IMR-90 (cell line): Measurements from ENCODE around the gene MRPL33. TPM values are rescaled to one million over a fixed set of nuclear protein-coding genes. Genes with fewer than 3 reads are reported as not detected.

Source experiments
- ATAC-seq: fragments of 200-7000 bp; cut with Tn5 transposase; 2 replicates; pipeline ENCODE4 v1.9.1; 2020; ENCODE audit warnings: low read depth, mild to moderate bottlenecking, moderate library complexity
- BruUV-seq: library from RNA; stranded (reverse); fragments of 400-500 nt; replicated peaks from 2 replicates; lab custom pipeline; 2021; lab: Mats Ljungman, UMichigan
- CTCF ChIA-PET: fragments of 300-600 bp; formaldehyde crosslinking; extraction: SDS; loops from one replicate; lab custom pipeline; 2021; ENCODE audit warnings: antibody characterized with exemption; lab: Yijun Ruan, JAX
- POLR2A ChIA-PET: fragments of 300-600 bp; sonication (Branson Sonifier 250); formaldehyde crosslinking; loops from one replicate; lab custom pipeline; 2022; ENCODE audit warnings: antibody characterized with exemption; ENCODE audit not compliant: unreplicated experiment; lab: Charles Lee
- DNase-seq: peaks from one replicate; pipeline ENCODE4 v3.0.0; 2013
- H2AFZ ChIP-seq: replicated peaks from 2 replicates; pipeline ENCODE3; 2013; ENCODE audit warnings: low read length, mild to moderate bottlenecking; ENCODE audit not compliant: poor library complexity
- H2AK5ac ChIP-seq: 2 replicates; pipeline ENCODE4 v1.6.1; 2013; ENCODE audit warnings: low read depth, low read length, inconsistent platforms
- H2AK9ac ChIP-seq: replicated peaks from 2 replicates; pipeline ENCODE3; 2013; ENCODE audit warnings: mild to moderate bottlenecking, low read depth, low read length, moderate library complexity; ENCODE audit not compliant: poor library complexity
- H2BK120ac ChIP-seq: 2 replicates; pipeline ENCODE4 v1.6.1; 2013; ENCODE audit warnings: low read depth, low read length, inconsistent platforms
- H2BK15ac ChIP-seq: 3 replicates; pipeline ENCODE4 v1.6.1; 2013; ENCODE audit warnings: low read depth, low read length, inconsistent platforms
- H2BK20ac ChIP-seq: 2 replicates; pipeline ENCODE4 v1.6.1; 2013; ENCODE audit warnings: low read depth, mild to moderate bottlenecking, inconsistent platforms, low read length, moderate library complexity
- H2BK5ac ChIP-seq: 2 replicates; pipeline ENCODE4 v1.6.1; 2013; ENCODE audit warnings: mild to moderate bottlenecking, low read depth, low read length, inconsistent platforms; ENCODE audit not compliant: poor library complexity, severe bottlenecking
- H3K14ac ChIP-seq: replicated peaks from 2 replicates; pipeline ENCODE4 v1.6.1; 2013; ENCODE audit warnings: low read depth, low read length, inconsistent platforms
- H3K18ac ChIP-seq: 2 replicates; pipeline ENCODE4 v1.6.1; 2013; ENCODE audit warnings: low read depth, low read length, control low read depth
- H3K23ac ChIP-seq: 2 replicates; pipeline ENCODE4 v1.6.1; 2013; ENCODE audit warnings: low read depth, low read length, inconsistent platforms
- H3K27ac ChIP-seq: 2 replicates; pipeline ENCODE4 v1.5.1; 2013; ENCODE audit warnings: mild to moderate bottlenecking, control low read depth, low read length; ENCODE audit not compliant: insufficient read depth
- H3K27me3 ChIP-seq: 2 replicates; pipeline ENCODE4 v1.6.1; 2013; ENCODE audit warnings: low read length; ENCODE audit not compliant: control insufficient read depth, insufficient read depth
- H3K36me3 ChIP-seq: 2 replicates; pipeline ENCODE4 v1.6.1; 2013; ENCODE audit warnings: low read length, mixed read lengths; ENCODE audit not compliant: control insufficient read depth, insufficient read depth
- H3K4ac ChIP-seq: 2 replicates; pipeline ENCODE4 v1.6.1; 2013; ENCODE audit warnings: low read depth, low read length, inconsistent platforms
- H3K4me1 ChIP-seq: 2 replicates; pipeline ENCODE4 v1.6.1; 2013; ENCODE audit warnings: low read length, mixed read lengths; ENCODE audit not compliant: control insufficient read depth, insufficient read depth
- H3K4me2 ChIP-seq: 2 replicates; pipeline ENCODE4 v1.6.1; 2013; ENCODE audit warnings: low read depth, mild to moderate bottlenecking, control low read depth, low read length, moderate library complexity
- H3K4me3 ChIP-seq: 2 replicates; pipeline ENCODE4 v1.5.1; 2013; ENCODE audit warnings: low read depth, mild to moderate bottlenecking, control low read depth, low read length, moderate library complexity; ENCODE audit not compliant: insufficient read depth
- H3K56ac ChIP-seq: 2 replicates; pipeline ENCODE4 v1.6.1; 2013; ENCODE audit warnings: low read length, inconsistent platforms; ENCODE audit not compliant: insufficient read depth; ENCODE audit errors: extremely low read depth
- H3K79me1 ChIP-seq, 2 experiments: 2 replicates each; pipeline ENCODE4 v1.6.1; 2013; ENCODE audit warnings: low read length in 2 of 2, inconsistent platforms in 1 of 2, low read depth in 1 of 2
- H3K9ac ChIP-seq: 2 replicates; pipeline ENCODE4 v1.6.1; 2013; ENCODE audit warnings: low read depth, low read length, control low read depth
- H3K9me1 ChIP-seq: 2 replicates; pipeline ENCODE4 v1.6.1; 2013; ENCODE audit warnings: low read length, inconsistent platforms; ENCODE audit not compliant: insufficient read depth
- H3K9me3 ChIP-seq: 2 replicates; pipeline ENCODE4 v1.6.1; 2013; ENCODE audit warnings: low read length; ENCODE audit not compliant: control insufficient read depth, insufficient read depth
- H4K20me1 ChIP-seq: 2 replicates; pipeline ENCODE4 v1.6.1; 2013; ENCODE audit warnings: low read length, inconsistent platforms; ENCODE audit not compliant: insufficient read depth
- H4K5ac ChIP-seq: 2 replicates; pipeline ENCODE4 v1.6.1; 2013; ENCODE audit warnings: mild to moderate bottlenecking, low read depth, low read length, control low read depth
- H4K8ac ChIP-seq, 2 experiments: 2 replicates each; pipeline ENCODE4 v1.6.1; 2013; ENCODE audit warnings: low read depth in 2 of 2, low read length in 2 of 2, control low read depth in 1 of 2, inconsistent platforms in 1 of 2
- H4K91ac ChIP-seq: 2 replicates; pipeline ENCODE4 v1.6.1; 2013; ENCODE audit warnings: low read depth, low read length, inconsistent platforms; ENCODE audit not compliant: insufficient read depth
- BHLHE40 ChIP-seq: fragments of 150-350 bp; IDR thresholded peaks from 2 replicates; pipeline ENCODE4 v1.6.1; 2016; ENCODE audit warnings: mild to moderate bottlenecking, low read depth, low read length
- CEBPB ChIP-seq: IDR thresholded peaks from 2 replicates; pipeline ENCODE4 v1.6.1; 2012; ENCODE audit warnings: low read depth, low read length, improper control_type of control experiment
- CHD1 ChIP-seq: IDR thresholded peaks from 2 replicates; pipeline ENCODE4 v1.6.1; 2012; ENCODE audit warnings: low read depth, low read length, improper control_type of control experiment
- FOS ChIP-seq: fragments of 150-350 bp; IDR thresholded peaks from 2 replicates; pipeline ENCODE4 v1.6.1; 2016; ENCODE audit warnings: low read depth, low read length
- MAFK ChIP-seq: IDR thresholded peaks from 2 replicates; pipeline ENCODE4 v1.6.1; 2012; ENCODE audit warnings: low read depth, low read length, improper control_type of control experiment
- MAZ ChIP-seq: IDR thresholded peaks from 2 replicates; pipeline ENCODE4 v1.6.1; 2012; ENCODE audit warnings: low read depth, mild to moderate bottlenecking, low read length, improper control_type of control experiment, moderate library complexity, borderline replicate concordance
- MXI1 ChIP-seq: IDR thresholded peaks from 2 replicates; pipeline ENCODE4 v1.6.1; 2012; ENCODE audit warnings: low read depth, mild to moderate bottlenecking, low read length, moderate library complexity, borderline replicate concordance
- POLR2A ChIP-seq: IDR thresholded peaks from 2 replicates; pipeline ENCODE4 v1.6.1; 2012; ENCODE audit warnings: mild to moderate bottlenecking, low read depth, low read length
- RAD21 ChIP-seq: IDR thresholded peaks from 2 replicates; pipeline ENCODE4 v1.6.1; 2012; ENCODE audit warnings: low read length, improper control_type of control experiment
- RCOR1 ChIP-seq: IDR thresholded peaks from 2 replicates; pipeline ENCODE4 v1.6.1; 2012; ENCODE audit warnings: mild to moderate bottlenecking, low read length, improper control_type of control experiment; ENCODE audit not compliant: insufficient replicate concordance
- RFX5 ChIP-seq: IDR thresholded peaks from 2 replicates; pipeline ENCODE4 v1.8.0; 2012; ENCODE audit warnings: low read depth, mild to moderate bottlenecking, low read length, moderate library complexity
- SMC3 ChIP-seq: fragments of 150-350 bp; IDR thresholded peaks from 2 replicates; pipeline ENCODE4 v1.6.1; 2016; ENCODE audit warnings: low read depth, mild to moderate bottlenecking, antibody characterized with exemption, low read length, moderate library complexity
- USF2 ChIP-seq: fragments of 150-350 bp; IDR thresholded peaks from 2 replicates; pipeline ENCODE4 v1.6.1; 2017; ENCODE audit warnings: mild to moderate bottlenecking, antibody characterized with exemption, low read length, low read depth
- WGBS, 2 experiments: methylation state at CpG; one replicate each; pipeline versions ENCODE4 v1.1.5 to v1.1.7; 2013; ENCODE audit warnings: missing lambda C conversion rate in 2 of 2; ENCODE audit not compliant: insufficient read length in 1 of 2; ENCODE audit errors: extremely low coverage in 2 of 2; 5-methylcytosine and 5-hydroxymethylcytosine counted together
- dilution Hi-C: fragments of 300-500 bp; cut with HindIII; formaldehyde crosslinking; loops from one replicate; pipeline ENCODE4 v1.14.3; 2018; ENCODE audit warnings: low sequenced_read_pairs; ENCODE audit not compliant: unreplicated experiment
- in situ Hi-C: fragments of 300-500 bp; cut with MboI; formaldehyde crosslinking; loops from 3 replicates; pipeline ENCODE4 v1.14.3; 2019; ENCODE audit warnings: low sequenced_read_pairs, inconsistent platforms, mixed read lengths
- intact Hi-C: fragments of 100-400 bp; cut with micrococcal nuclease; formaldehyde crosslinking; loops from 2 replicates; pipeline ENCODE4 v1.10.0; 2022
- polyA plus RNA-seq, 3 experiments: library from polyadenylated mRNA; depleted of rRNA; stranded (reverse); fragments of >200 nt; gene quantifications; 2 replicates each; pipeline ENCODE4 v1.2.3, GENCODE V29; 2012; ENCODE audit warnings: low replicate concordance in 1 of 3
- total RNA-seq: library from RNA; depleted of rRNA; stranded (reverse); fragments of >200 nt; gene quantifications from 2 replicates; pipeline ENCODE4 v1.2.3, GENCODE V29; 2012
- TF ChIP-seq, protein P1 (sequence below): conservative IDR thresholded peaks from 2 replicates; pipeline ENCODE4 v1.5.1; 2012; ENCODE audit warnings: mild to moderate bottlenecking, low read depth, low read length, improper control_type of control experiment
- TF ChIP-seq, protein P2 (sequence below): fragments of 150-350 bp; IDR thresholded peaks from 2 replicates; pipeline ENCODE4 v1.6.1; 2016; ENCODE audit warnings: low read depth, mild to moderate bottlenecking, low read length, moderate library complexity, borderline replicate concordance

The MRPL33 gene
- total and polyA plus RNA-seq, 2 of the 4 experiments (the other 2 are of a cell fraction): 13.3 to 101 TPM

DNA sequence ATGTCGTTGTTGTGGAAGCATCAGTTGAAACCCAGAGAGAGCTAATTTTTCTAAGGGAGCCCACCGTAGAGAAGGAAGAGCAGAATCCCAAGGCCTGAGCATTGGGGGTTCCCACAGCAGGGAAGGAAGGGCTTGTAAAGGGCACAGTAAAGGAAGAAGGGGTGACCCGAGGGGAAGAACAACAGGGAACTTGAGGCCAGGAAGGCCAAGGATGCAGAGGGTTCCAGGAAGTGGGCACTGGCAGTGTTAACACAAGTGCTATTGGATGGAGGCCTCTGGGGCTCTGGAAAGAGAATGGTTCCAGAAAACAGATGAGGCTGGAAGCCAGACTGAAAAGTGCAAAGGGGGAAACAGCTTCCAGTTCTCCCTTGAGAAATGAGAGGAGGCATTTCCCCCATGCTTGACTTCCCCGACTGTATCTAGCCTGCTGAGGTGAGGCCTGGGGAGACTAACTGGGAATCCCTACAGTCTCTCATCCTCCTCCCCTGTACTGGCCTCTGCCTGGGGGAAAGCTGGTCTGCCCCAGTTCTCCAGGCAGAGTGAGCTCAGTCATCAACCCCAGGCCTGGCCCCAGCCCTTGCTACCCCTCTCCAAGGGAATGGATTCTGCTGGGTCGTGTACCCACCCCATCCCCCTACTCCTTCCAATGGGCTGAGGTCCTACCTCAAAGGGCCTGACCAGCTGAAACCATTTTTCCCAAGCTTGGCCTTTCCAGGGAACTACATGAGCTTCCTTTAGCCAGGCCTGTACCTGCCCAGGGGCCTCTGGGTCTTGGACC is 43.2 kb upstream of the MRPL33 start:
- Histone ChIP-seq H3K4me3 (no peak overlapping the region), H3K23ac (no peak overlapping the region), H3K79me1 (no peaks in the 10 kb centered on the region), H4K8ac (no peak overlapping the region), H3K4me1 (peaks cover 8% of the 10 kb centered on the region), H3K27ac (no peak overlapping the region), H3K9ac (no peak overlapping the region), H2BK20ac (no peak overlapping the region), H2BK15ac (no peak overlapping the region), H4K91ac (no peak overlapping the region; the same call in 1 of the 2 replicates), H3K36me3 (no peaks in the 10 kb centered on the region), H3K4ac (no peak overlapping the region; the same call in 1 of the 2 replicates), H3K14ac (no peak overlapping the region), H2BK5ac (no peak overlapping the region), H2BK120ac (no peak overlapping the region), H4K20me1 (no peaks in the 10 kb centered on the region), H3K4me2 (no peak overlapping the region), H3K18ac (no peak overlapping the region), H3K56ac (no peak overlapping the region), H4K5ac (no peak overlapping the region), H3K27me3 (no peaks in the 10 kb centered on the region), H2AK9ac (no peak overlapping the region), H2AFZ (peak overlapping the region; percentile 37), H2AK5ac (no peak overlapping the region), H3K9me3 (no peaks in the 10 kb centered on the region), H3K9me1 (no peaks in the 10 kb centered on the region)
- intact Hi-C loops (no loop called here), in situ Hi-C loops (no loop called here), dilution Hi-C loops (no loop called here)
- no TSS peak for BruUV-seq
- CTCF ChIA-PET: no interaction called here
- no peak for DNase-seq
- no peak for ATAC-seq
- WGBS, 2 experiments: 71% methylated on average over 1 of the region's 5 CpGs; no CpG with 5 or more reads in 1 of the 2 experiments
- POLR2A ChIA-PET: no interaction called here
- TF ChIP-seq, protein P1, sequence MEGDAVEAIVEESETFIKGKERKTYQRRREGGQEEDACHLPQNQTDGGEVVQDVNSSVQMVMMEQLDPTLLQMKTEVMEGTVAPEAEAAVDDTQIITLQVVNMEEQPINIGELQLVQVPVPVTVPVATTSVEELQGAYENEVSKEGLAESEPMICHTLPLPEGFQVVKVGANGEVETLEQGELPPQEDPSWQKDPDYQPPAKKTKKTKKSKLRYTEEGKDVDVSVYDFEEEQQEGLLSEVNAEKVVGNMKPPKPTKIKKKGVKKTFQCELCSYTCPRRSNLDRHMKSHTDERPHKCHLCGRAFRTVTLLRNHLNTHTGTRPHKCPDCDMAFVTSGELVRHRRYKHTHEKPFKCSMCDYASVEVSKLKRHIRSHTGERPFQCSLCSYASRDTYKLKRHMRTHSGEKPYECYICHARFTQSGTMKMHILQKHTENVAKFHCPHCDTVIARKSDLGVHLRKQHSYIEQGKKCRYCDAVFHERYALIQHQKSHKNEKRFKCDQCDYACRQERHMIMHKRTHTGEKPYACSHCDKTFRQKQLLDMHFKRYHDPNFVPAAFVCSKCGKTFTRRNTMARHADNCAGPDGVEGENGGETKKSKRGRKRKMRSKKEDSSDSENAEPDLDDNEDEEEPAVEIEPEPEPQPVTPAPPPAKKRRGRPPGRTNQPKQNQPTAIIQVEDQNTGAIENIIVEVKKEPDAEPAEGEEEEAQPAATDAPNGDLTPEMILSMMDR: no peak
- TF ChIP-seq RAD21: no peak
- TF ChIP-seq FOS: no peak
- no peak for TF ChIP-seq MAZ
- no peak for TF ChIP-seq MAFK
- no peak for TF ChIP-seq USF2
- TF ChIP-seq MXI1: no peak
- TF ChIP-seq RCOR1: no peak
- no peak for TF ChIP-seq RFX5
- TF ChIP-seq SMC3: no peak
- TF ChIP-seq POLR2A: no peak
- no peak for TF ChIP-seq CHD1
- TF ChIP-seq BHLHE40: no peak
- TF ChIP-seq, protein P2, sequence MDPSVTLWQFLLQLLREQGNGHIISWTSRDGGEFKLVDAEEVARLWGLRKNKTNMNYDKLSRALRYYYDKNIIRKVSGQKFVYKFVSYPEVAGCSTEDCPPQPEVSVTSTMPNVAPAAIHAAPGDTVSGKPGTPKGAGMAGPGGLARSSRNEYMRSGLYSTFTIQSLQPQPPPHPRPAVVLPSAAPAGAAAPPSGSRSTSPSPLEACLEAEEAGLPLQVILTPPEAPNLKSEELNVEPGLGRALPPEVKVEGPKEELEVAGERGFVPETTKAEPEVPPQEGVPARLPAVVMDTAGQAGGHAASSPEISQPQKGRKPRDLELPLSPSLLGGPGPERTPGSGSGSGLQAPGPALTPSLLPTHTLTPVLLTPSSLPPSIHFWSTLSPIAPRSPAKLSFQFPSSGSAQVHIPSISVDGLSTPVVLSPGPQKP: no peak
- TF ChIP-seq CEBPB: no peak
